Right renal pelvis (tissue), 4 donors: ENCODE measurements around the gene MEPE. TPM values are rescaled to one million over a fixed set of nuclear protein-coding genes. Genes with fewer than 3 reads are reported as not detected.

Experiments used
- DNase-seq, 4 donors: peaks; one replicate each; pipeline ENCODE4 v3.0.0-alpha.2; 2013; ENCODE audit warnings: low read depth in 4 of 4, low spot score in 3 of 4, missing footprints in 1 of 4
- polyA plus RNA-seq, 4 donors: library from polyadenylated mRNA; unstranded; fragments of 120-200 nt; gene quantifications; one replicate each; pipeline ENCODE4 v1.2.1, GENCODE V29; 2013; ENCODE audit not compliant: insufficient read length in 4 of 4

MEPE gene
- polyA plus RNA-seq, 4 donors: not detected

GRCh38 chr4:87840149-87840548 lies 7.4 kb downstream of the MEPE start:
- no peak for DNase-seq

GRCh38 chr4:87843936-87844335 lies 11.2 kb downstream of the MEPE start:
- no peak for DNase-seq

- DNase-seq: no peak
Measured at GRCh38 chr4:87844452-87844851, 11.7 kb downstream of the MEPE start.

DNA sequence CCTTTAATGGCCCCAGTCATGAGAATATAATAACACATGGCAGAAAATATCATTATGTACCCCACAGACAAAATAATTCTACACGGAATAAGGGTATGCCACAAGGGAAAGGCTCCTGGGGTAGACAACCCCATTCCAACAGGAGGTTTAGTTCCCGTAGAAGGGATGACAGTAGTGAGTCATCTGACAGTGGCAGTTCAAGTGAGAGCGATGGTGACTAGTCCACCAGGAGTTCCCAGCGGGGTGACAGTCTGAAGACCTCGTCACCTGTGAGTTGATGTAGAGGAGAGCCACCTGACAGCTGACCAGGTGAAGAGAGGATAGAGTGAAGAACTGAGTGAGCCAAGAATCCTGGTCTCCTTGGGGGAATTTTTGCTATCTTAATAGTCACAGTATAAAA lies 13.5 kb downstream of the MEPE start:
- no peak for DNase-seq

DNA sequence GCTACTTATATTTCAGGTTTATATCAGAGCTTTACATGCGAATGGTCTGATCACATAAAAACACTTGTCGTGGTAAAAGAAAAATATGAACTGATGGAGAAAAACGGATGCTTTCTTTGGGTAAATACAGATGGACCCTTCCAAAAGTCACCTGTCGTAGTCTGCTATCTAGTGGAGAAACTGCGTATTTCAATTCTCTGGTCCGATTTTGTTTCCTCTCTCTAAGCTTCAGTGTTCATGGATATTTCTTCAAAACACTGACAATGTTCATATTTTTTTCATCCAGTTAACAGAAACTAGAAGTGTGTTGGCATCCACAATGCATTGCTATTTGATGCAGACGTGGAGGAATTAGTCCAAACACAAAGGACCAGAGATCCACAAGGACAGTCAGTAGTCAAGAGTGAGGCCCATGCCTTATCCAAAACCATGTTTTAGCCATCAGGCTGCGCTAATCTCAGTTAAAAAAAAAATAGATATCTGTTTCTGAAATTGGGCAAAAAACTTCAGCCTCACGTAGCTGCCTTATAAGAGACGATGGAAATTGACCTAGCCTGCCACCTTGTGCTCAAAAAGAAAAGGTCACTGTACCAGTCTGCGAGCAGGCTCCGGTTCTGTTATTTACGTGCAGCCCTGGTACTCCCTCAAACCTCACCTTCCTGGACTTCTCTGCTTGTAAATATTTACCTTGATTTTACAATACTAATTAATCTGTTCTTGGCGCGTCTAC lies 16.0 kb downstream of the MEPE start:
- DNase-seq: peak in 1 of 4 donors; percentile 40

DNA sequence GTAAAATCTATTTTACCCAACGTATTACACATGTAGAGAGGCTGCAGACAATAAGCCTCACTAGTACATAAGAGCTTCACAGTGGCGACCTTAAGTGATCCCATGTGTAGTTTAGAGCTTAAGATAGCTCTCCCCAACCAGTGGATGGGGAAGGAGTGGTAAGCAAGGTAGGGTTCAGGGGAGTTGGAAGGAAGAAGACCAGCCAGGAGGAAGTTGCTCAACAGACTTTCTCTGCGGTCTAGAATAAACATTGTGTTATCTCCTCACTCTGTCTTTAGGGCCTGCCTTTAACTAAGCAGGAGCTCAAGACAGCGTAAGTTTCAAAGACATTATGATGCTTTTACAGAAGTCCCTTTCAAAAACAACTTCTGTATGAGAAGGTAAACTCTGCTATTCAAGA lies 16.8 kb downstream of the MEPE start:
- no peak for DNase-seq

GRCh38 chr4:87851332-87851731 lies 18.6 kb downstream of the MEPE start:
- DNase-seq: no peak

GRCh38 chr4:87851953-87852352 lies 19.2 kb downstream of the MEPE start:
- no peak for DNase-seq

DNA sequence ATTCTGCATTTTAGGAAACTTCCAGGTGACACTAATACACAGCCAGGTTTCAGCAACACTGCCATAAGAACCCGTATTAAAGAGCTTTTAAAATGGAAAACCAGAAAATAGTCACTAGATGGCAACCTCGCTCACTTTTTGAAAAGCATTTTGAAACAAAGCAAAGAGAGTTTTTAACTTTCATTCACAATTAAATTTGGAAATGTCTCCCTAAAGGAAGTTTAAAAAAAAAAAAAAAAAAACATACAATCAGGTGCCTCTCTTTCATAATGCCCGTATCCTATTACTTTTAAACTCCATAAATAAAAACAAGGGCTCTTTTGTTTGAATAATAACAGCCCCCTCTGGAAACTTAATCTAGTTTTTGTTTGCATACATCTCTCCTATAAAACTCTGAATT lies 20.3 kb downstream of the MEPE start:
- peak; percentile 43 to 53 (median 46) for DNase-seq

DNA sequence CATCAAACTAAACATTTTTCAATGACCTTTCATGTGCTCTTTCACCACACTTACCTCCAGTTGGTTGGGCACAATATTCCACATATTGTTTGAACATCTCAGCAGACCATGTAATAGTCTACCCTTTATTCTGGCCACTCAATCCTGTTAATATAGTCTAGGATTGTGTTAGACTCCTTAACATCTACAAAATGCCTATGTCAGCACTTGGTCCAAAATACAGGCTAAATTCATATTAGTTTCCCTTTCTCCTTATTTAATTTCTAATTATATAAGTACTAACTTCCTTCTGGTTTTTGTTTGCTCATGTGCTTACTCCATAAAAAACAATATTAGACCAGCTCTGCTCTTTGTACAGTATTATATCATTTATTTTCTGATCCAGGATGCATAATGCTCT lies 21.1 kb downstream of the MEPE start:
- no peak for DNase-seq

- DNase-seq: no peak
Measured at GRCh38 chr4:87855559-87855958, 22.8 kb downstream of the MEPE start.

DNA sequence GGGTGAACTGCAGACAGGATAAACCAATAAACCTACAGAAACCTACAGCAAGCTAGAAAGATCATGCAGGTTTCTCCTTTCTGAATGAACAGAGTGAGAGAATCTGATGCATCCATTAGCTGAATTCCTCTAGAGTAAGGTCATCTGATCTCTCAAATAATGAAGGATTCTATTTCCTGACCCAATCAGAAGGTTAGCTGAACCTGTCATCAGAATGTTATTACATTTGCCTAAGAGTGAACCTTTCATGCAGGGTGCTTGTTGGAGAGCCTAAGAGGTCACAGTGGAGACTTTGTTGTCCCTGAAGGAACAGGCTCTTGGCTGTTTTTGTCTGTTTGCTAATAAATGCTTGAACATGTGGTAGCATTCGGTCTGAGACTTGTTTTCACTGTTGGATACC lies 24.0 kb downstream of the MEPE start:
- DNase-seq: no peak

- no peak for DNase-seq
Measured at GRCh38 chr4:87857789-87858188, 25.0 kb downstream of the MEPE start.

- DNase-seq: no peak
Measured at GRCh38 chr4:87862236-87862635, 29.5 kb downstream of the MEPE start.

- DNase-seq: no peak
Measured at GRCh38 chr4:87863486-87863885, 30.7 kb downstream of the MEPE start.

DNA sequence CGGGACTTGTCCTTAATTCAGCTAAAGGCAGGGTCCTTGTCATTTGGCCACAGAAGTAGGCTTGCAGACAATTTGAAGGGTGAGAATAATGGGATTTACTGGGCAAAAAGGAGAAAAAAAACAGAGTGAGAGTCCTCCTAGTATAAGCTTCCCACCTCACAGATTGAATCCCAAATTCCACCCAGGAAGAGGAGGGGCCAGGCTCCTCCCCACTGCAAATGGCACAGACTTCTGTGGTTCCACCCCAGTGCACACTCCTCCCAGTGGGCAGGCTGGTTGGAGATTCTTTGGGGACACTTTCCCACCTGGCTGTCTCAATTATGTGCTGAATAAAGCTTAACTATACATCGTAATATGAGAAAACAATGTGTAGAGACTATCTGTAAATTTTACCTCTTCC lies 31.6 kb downstream of the MEPE start:
- DNase-seq: no peak

GRCh38 chr4:87865288-87865687 lies 32.5 kb downstream of the MEPE start:
- DNase-seq: no peak

DNA sequence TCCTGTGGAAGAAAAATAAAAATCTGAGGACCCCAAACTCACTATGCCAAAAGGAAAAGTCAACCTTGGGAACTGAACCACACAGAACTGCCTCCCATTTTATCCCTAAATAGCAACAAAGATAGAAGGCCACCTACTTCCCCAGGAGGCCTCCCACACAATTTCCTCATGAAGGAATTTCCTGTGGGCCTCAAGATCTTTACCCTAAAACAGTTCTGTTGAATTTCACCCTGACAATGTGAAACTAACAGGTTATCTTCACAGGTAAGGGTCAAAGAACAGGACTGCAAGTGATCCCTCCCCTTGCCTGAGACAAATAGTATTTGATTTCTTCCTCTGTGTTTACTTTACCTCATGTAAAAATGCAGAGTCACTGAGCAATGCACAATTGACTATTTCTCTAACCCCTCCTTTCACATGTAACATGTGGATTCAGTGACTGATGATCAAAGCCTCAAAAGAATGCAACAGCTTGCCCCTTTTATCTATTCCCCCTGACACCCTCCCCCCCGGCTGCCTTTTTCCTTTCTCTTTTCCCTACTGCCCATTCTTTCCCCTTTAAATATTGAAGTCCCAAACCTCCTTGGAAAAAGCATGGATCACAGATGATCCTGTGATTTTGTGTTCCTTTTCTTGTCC lies 33.3 kb downstream of the MEPE start:
- DNase-seq: no peak

DNA sequence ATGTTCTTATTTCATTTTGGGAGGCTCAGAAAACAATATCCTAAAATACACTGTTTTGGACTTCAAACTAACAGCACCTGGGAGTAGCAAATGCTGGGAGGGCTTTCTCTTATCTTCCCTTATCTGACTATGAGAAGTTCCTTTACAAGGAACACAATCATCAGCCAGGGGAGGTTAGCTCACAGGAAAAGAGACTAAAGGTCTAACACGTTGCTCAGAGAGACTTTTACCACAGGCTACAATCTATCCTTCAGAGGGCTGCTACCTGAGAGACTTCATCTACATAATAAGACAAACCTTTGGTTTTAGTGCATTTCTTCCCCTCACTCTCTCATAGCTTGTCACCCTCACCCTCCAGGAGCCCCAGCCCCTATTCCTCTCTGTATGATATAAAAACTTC lies 35.8 kb downstream of the MEPE start:
- DNase-seq: no peak

DNA sequence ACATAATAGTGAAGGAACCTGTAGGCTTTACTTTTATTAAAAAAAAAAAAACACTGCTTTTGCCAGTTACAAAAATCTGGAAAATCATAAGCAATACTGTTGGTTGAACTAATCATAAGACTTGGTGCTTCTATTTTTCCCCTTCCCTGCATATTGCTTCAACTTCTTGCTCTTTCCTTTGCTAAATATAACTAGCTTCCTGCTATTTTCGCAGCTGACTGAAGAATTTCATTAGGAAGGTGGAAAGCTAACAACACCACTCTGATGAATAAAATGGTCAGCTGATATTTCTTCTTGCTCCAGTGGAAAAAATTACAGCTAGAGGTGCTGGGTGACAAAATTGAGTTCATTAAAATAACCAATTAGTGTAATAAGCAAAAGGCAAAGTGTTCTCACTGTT lies 39.3 kb downstream of the MEPE start:
- no peak for DNase-seq

GRCh38 chr4:87875191-87875590 lies 42.4 kb downstream of the MEPE start:
- no peak for DNase-seq

DNA sequence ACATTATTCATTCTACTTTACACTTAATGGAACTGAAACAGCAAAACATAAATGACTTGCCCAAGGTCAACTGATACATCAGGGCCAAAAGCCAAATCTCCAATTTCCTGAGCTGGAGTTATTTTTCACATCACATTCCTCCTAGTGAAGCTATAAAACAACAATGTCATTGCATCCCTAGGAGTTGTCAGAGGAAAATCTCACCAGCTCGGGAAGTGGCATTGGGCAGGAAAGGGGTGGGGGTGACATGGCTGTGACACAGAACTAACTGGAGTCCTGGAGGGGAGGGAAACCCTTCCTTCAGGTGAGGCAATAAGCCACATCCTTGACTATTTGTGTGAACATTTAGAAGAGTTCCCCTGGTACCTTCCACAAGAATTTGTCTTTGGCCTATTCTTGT lies 47.3 kb downstream of the MEPE start:
- no peak for DNase-seq

DNA sequence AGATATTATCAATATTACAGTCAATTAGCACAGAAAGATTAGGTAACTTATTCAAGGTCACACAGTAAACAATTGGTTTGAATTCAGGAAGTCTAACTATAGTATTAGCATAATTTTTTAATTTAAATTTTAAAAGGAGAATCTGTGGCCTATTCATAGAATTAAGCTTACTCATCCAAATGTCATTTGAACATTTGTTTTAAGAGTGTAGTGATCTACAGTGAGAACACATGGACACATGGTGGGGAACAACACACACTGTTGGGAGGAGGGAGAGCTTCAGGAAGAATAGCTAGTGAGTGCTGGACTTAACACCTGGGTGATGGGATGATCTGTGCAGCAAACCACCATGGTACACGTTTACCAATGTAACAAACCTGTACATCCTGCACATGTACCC lies 48.3 kb downstream of the MEPE start:
- DNase-seq: no peak
